Measurements from ENCODE around the gene ANO1. TPM values are rescaled to one million over a fixed set of nuclear protein-coding genes. Genes with fewer than 3 reads are reported as not detected.
A peak's percentile ranks its signal among the peaks of the same experiment; 100 is the strongest.

ANO1 gene
- total RNA-seq, 2 donors from 2014 or later, result 10.2 to 29.4 TPM

DNA sequence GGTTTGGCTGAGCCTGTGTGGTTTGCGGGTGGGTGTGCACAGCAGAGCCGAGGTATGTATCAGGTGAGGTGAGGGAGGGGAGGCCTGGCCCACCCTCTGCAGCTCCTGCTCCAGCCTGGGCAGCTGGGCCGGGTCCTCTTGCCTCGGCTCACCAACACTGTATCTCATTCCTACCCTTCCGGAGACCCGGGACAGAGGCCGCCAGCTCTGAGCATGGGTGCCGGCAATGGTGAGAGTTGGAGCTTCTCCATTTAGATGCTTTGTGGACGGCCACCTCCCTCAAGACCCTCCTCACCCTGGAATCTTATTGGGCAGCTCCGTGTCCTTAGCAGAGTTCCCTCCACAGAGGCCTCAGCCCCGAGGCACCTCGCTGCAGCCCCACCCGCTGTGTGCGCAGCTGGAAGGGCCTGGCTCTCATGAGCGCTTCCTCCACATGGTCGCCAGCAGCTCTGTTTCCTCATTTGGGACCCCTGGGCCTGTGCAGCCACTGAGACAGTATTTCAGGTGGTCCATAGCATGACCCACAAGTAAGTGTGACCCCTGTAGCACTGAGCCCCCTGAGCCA is 55.7 kb downstream of the ANO1 start:
- H3K27ac ChIP-seq, result no peak overlapping the region
- TF ChIP-seq, protein P1, sequence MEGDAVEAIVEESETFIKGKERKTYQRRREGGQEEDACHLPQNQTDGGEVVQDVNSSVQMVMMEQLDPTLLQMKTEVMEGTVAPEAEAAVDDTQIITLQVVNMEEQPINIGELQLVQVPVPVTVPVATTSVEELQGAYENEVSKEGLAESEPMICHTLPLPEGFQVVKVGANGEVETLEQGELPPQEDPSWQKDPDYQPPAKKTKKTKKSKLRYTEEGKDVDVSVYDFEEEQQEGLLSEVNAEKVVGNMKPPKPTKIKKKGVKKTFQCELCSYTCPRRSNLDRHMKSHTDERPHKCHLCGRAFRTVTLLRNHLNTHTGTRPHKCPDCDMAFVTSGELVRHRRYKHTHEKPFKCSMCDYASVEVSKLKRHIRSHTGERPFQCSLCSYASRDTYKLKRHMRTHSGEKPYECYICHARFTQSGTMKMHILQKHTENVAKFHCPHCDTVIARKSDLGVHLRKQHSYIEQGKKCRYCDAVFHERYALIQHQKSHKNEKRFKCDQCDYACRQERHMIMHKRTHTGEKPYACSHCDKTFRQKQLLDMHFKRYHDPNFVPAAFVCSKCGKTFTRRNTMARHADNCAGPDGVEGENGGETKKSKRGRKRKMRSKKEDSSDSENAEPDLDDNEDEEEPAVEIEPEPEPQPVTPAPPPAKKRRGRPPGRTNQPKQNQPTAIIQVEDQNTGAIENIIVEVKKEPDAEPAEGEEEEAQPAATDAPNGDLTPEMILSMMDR (IDR thresholded peaks at IDR 0.05), result no peak
- H3K27me3 ChIP-seq, result no peaks in the 10 kb centered on the region
- no peaks in the 10 kb centered on the region for H3K36me3 ChIP-seq
- H3K4me3 ChIP-seq, result no peak overlapping the region
- peaks cover 0 to 10% of the 10 kb centered on the region in 2 donors for H3K4me1 ChIP-seq
- no peak for DNase-seq (ENCODE audit: low spot score)
- H3K9me3 ChIP-seq, result no peaks in the 10 kb centered on the region

DNA sequence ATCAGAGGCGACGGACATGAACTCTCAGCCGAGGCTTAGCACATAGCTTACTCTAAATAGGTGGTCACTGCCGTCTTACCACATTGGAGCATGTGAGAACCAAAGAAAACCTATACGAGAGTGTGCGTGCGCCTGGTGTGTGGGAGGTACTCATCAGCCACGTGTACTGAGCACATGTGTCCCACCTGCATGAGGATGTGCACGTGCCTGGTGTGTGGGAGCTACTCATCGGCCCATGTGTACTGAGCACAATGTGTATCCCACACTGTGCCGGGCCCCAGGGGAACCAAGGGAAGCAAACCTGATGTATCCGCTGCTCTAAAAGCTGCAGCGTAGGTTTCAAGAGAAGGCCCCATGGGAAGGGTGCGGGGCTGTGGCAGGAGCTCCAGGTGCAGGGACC is 56.4 kb downstream of the ANO1 start:
- DNase-seq (ENCODE audit: low spot score), result no peak
- Histone ChIP-seq H3K4me1 (peaks cover 0 to 10% of the 10 kb centered on the region in 2 donors), H3K27ac (no peak overlapping the region), H3K27me3 (no peaks in the 10 kb centered on the region), H3K9me3 (no peaks in the 10 kb centered on the region), H3K36me3 (no peaks in the 10 kb centered on the region), H3K4me3 (no peak overlapping the region)
- TF ChIP-seq, protein P1 (IDR thresholded peaks at IDR 0.05), result no peak

DNA sequence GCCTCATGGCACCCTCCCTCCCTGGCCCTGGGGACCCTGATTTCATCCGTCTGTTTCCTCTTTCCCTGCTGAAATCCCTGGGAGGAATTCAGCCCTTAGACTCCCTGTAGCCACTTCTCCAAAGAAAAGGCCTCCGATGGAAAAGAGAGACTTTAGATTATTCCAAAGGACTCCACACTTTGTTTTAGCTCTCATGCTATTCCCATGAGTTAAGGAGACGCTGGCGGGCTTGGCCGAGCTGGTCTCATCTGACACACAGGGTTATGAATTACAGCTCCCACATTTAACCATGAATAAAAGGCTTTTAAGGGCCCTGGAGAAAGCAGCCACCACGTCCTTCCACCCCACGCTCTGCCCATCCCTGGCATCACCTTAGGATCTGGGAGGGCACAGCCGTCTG is 57.0 kb downstream of the ANO1 start:
- H3K27ac ChIP-seq, result peak overlapping the region; percentile 39 to 66
- H3K36me3 ChIP-seq, result no peaks in the 10 kb centered on the region
- peak overlapping the region in 1 of 2 donors; percentile 28 for H3K4me3 ChIP-seq
- no peak for DNase-seq (ENCODE audit: low spot score)
- H3K9me3 ChIP-seq, result no peaks in the 10 kb centered on the region
- H3K27me3 ChIP-seq, result no peaks in the 10 kb centered on the region
- peaks cover 0 to 10% of the 10 kb centered on the region in 2 donors for H3K4me1 ChIP-seq
- TF ChIP-seq, protein P1 (IDR thresholded peaks at IDR 0.05), result no peak

DNA sequence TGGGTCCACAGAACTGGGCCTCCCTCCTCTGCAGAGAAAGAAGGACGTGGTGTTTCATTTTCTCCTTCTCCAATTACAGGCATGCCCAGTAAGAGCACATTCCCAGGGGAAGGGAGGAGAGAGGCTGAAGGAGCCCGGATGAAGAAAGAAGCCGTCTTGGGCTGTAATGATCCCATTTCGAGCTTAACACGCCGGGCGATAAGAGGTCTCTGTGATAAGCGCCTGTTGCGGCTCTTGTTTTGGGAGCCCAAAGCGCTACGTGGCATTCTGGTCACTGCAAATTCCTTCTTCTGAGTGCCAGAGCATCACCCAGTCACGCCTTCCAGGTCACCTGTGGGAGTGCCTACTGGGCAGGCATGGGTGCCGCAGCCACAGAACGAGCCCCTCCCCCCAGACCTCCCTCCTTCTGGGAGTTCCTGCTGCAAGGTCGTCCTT is 57.5 kb downstream of the ANO1 start:
- Histone ChIP-seq H3K4me3 (peak overlapping the region in 1 of 2 donors; percentile 28), H3K4me1 (peaks cover 0 to 10% of the 10 kb centered on the region in 2 donors), H3K36me3 (no peaks in the 10 kb centered on the region), H3K9me3 (no peaks in the 10 kb centered on the region), H3K27ac (peak overlapping the region; percentile 39 to 66), H3K27me3 (no peaks in the 10 kb centered on the region)
- no peak for DNase-seq (ENCODE audit: low spot score)
- TF ChIP-seq, protein P1 (IDR thresholded peaks at IDR 0.05), result no peak

DNA sequence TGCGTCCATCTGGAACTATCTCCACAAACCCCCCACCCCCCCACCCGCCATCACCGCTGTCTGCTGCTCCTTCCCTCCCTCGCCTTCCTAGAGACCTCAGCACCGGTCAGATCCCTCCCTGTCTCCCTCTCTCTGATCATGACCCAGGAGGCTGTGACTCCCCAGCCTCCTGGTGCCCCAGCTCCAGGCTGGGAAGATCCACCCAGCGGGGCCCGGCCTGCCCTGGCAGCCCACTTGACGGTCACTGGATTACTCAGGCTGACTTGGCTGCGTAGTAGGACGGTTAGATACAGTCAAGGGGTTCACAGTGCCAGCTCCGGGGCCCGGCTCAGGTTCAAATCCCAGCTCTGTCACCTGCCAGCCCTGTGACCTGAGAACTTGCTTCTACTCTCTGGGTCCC is 59.3 kb downstream of the ANO1 start:
- Histone ChIP-seq H3K27ac (no peak overlapping the region), H3K4me3 (no peak overlapping the region), H3K27me3 (no peaks in the 10 kb centered on the region), H3K9me3 (no peaks in the 10 kb centered on the region), H3K36me3 (no peaks in the 10 kb centered on the region), H3K4me1 (peaks cover 0 to 18% of the 10 kb centered on the region in 2 donors)
- TF ChIP-seq, protein P1 (IDR thresholded peaks at IDR 0.05), result no peak
- DNase-seq (ENCODE audit: low spot score), result no peak

DNA sequence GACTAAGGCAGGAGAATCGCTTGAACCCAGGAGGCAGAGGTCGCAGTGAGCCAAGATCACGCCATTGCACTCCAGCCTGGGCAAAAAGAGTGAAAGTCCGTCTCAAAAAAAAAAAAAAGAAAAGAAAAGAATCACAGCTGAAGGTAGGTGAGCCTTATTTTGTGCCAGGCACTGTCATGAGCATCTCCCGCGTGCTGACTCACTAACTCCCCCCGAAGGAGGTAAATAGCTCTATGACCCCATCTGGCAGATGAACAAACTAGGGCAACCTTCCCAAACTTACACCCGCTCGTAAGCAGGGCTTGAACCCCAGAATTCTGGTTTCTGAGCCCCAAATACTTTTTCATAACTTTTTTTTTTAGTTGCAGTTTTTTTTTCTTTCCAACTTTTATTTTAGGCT is 60.3 kb downstream of the ANO1 start:
- Histone ChIP-seq H3K27ac (no peak overlapping the region), H3K27me3 (no peaks in the 10 kb centered on the region), H3K4me3 (no peak overlapping the region), H3K36me3 (no peaks in the 10 kb centered on the region), H3K9me3 (no peaks in the 10 kb centered on the region), H3K4me1 (peaks cover 0 to 18% of the 10 kb centered on the region in 2 donors)
- TF ChIP-seq, protein P1 (IDR thresholded peaks at IDR 0.05), result no peak
- DNase-seq (ENCODE audit: low spot score), result no peak

Data from right atrium auricular region (tissue), 2 donors.